Measurements from ENCODE around the gene BLTP2.

DNA sequence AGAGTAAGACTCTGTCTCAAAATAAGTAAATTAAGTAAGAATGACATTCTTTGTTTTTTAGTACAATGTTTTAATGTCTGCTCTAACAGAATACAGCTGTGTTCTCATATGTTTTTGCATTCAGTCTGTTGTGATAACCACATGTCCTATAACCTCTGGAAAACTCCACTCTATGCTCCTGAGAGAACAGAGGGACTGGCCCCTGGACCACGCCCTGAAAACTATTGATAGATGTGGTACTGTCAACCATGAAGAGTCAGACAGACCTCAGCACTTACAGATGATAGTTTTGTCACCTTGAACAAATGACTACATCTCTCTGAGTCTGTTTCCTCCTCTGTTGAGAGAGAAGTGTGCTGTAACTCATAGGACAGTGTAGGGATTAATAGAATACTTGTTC is 25.0 kb upstream of the BLTP2 start:
- TF ChIP-seq EZH2 (IDR thresholded peaks at IDR 0.05) (no peak), POLR2AphosphoS5 (IDR thresholded peaks at IDR 0.05; ENCODE audit: borderline replicate concordance, low read depth, low read length) (no peak)

All from SK-N-MC (cell line).